Gastrocnemius medialis (tissue), 4 donors: Measurements from ENCODE around the gene FSIP1. TPM values are rescaled to one million over a fixed set of nuclear protein-coding genes. Genes with fewer than 3 reads are reported as not detected.

Source experiments
- ATAC-seq, 2 donors: fragments of 150-250 bp; one replicate each; pipeline ENCODE4 v1.9.1; 2016
- DNase-seq, 2 donors: peaks; one replicate each; pipeline ENCODE4 v3.0.0-alpha.2; 2019
- H3K27ac ChIP-seq, 4 donors: fragments of 200-600 bp; sonication (generic); 1 replicate in 1 of 4; 2 replicates in 3 of 4; pipeline ENCODE4 v1.5.1; 2016 to 2018; ENCODE audit warnings: mild to moderate bottlenecking in 2 of 4, moderate library complexity in 1 of 4
- H3K27me3 ChIP-seq, 3 donors: fragments of 200-600 bp; sonication (generic) in 2 of 3; 1 replicate in 1 of 3; 2 replicates in 2 of 3; pipeline versions ENCODE4 v1.5.1 to v1.6.0; 2016 to 2019; ENCODE audit warnings: mild to moderate bottlenecking in 1 of 3, moderate library complexity in 1 of 3
- H3K36me3 ChIP-seq, 2 donors: fragments of 200-600 bp; sonication (generic) in 1 of 2; one replicate each; pipeline ENCODE4 v1.5.1; 2017 to 2018
- H3K4me1 ChIP-seq, 2 donors: fragments of 200-600 bp; sonication (generic) in 1 of 2; one replicate each; pipeline ENCODE4 v1.5.1; 2016 to 2017; ENCODE audit warnings: mild to moderate bottlenecking in 2 of 2
- H3K4me3 ChIP-seq, 4 donors: fragments of 200-600 bp; sonication (generic) in 3 of 4; 1 replicate in 1 of 4; 2 replicates in 3 of 4; pipeline ENCODE4 v1.5.1; 2016 to 2019; ENCODE audit warnings: mild to moderate bottlenecking in 2 of 4
- H3K9me3 ChIP-seq, 3 donors: fragments of 200-600 bp; sonication (generic) in 2 of 3; 1 replicate in 1 of 3; 2 replicates in 2 of 3; pipeline ENCODE4 v1.5.1; 2016 to 2019
- CTCF ChIP-seq, 5 experiments: fragments of 450-650 bp in 3 of 5; fragments of 200-600 bp in 2 of 5; sonication (generic) in 2 of 5; IDR thresholded peaks in 4 of 5; conservative IDR thresholded peaks in 1 of 5; 1 replicate in 4 of 5; 2 replicates in 1 of 5; pipeline ENCODE4 v1.5.1; 2016 to 2019; ENCODE audit warnings: antibody characterized with exemption in 5 of 5, mild to moderate bottlenecking in 3 of 5, moderate library complexity in 3 of 5
- POLR2A ChIP-seq, 2 donors: fragments of 450-650 bp; IDR thresholded peaks; one replicate each; pipeline ENCODE4 v1.6.1; 2017; ENCODE audit warnings: antibody characterized with exemption in 2 of 2, mild to moderate bottlenecking in 2 of 2, moderate library complexity in 2 of 2
- in situ Hi-C, 4 donors: fragments of 200-750 bp; cut with MboI; loops; one replicate each; pipeline versions ENCODE4 v1.15.0 to v1.8.0; 2017; ENCODE audit warnings: low sequenced_read_pairs in 4 of 4
- intact Hi-C: fragments of 100-400 bp; cut with DNase I; formaldehyde crosslinking; loops from one replicate; pipeline ENCODE4 v1.15.1; 2023; ENCODE audit warnings: low total_unique reads
- total RNA-seq, 4 donors: library from RNA; depleted of rRNA; stranded (reverse); fragments of >200 nt; gene quantifications; one replicate each; pipeline versions ENCODE4 v1.1.0 to v1.2.3, GENCODE V29; 2016

The FSIP1 gene
- total RNA-seq, 4 donors from 2014 or later, result 0.11 to 23.9 (median 1.0) TPM; not detected in 1

GRCh38 chr15:39625451-39625850 lies 157.2 kb downstream of the FSIP1 start:
- H3K36me3 ChIP-seq, result no peaks in the 10 kb centered on the region
- H3K4me1 ChIP-seq, result peaks cover 26 to 37% of the 10 kb centered on the region in 2 donors
- no peak for TF ChIP-seq CTCF (IDR thresholded peaks at IDR 0.05 in 4 of 5, conservative IDR thresholded peaks at IDR 0.05 in 1 of 5)
- TF ChIP-seq POLR2A (IDR thresholded peaks at IDR 0.05), result no peak
- H3K27me3 ChIP-seq, result no peaks in the 10 kb centered on the region
- H3K27ac ChIP-seq, result peak overlapping the region; percentile 57 to 81 (median 74)
- ATAC-seq (no peak), DNase-seq (no peak)
- no peaks in the 10 kb centered on the region for H3K9me3 ChIP-seq
- no peak overlapping the region for H3K4me3 ChIP-seq
- in situ Hi-C loops, result no loop called here
- intact Hi-C loops, result loop anchor here (5.0 kb wide), 1 partner anchor 57 kb away; no protein-coding TSS in a partner anchor

GRCh38 chr15:39624806-39625205 lies 157.8 kb downstream of the FSIP1 start:
- H3K9me3 ChIP-seq, result no peaks in the 10 kb centered on the region
- in situ Hi-C loops, result no loop called here
- peak overlapping the region; percentile 57 to 81 (median 74) for H3K27ac ChIP-seq
- no peaks in the 10 kb centered on the region for H3K36me3 ChIP-seq
- intact Hi-C loops, result loop anchor here (5.0 kb wide), 1 partner anchor 57 kb away; no protein-coding TSS in a partner anchor
- no peak overlapping the region for H3K4me3 ChIP-seq
- peak; percentile 86 to 91 for ATAC-seq
- TF ChIP-seq POLR2A (IDR thresholded peaks at IDR 0.05) (peak in 1 of 2 donors; percentile 17), CTCF (IDR thresholded peaks at IDR 0.05 in 4 of 5, conservative IDR thresholded peaks at IDR 0.05 in 1 of 5) (no peak)
- H3K4me1 ChIP-seq, result peaks cover 26 to 37% of the 10 kb centered on the region in 2 donors
- H3K27me3 ChIP-seq, result no peaks in the 10 kb centered on the region
- DNase-seq, result peak; percentile 17 to 76

GRCh38 chr15:39623529-39623931 lies 159.1 kb downstream of the FSIP1 start:
- no peak for TF ChIP-seq CTCF (IDR thresholded peaks at IDR 0.05 in 4 of 5, conservative IDR thresholded peaks at IDR 0.05 in 1 of 5)
- no peak for TF ChIP-seq POLR2A (IDR thresholded peaks at IDR 0.05)
- Histone ChIP-seq H3K36me3 (no peaks in the 10 kb centered on the region), H3K4me1 (peaks cover 21 to 27% of the 10 kb centered on the region in 2 donors), H3K4me3 (no peak overlapping the region), H3K9me3 (no peaks in the 10 kb centered on the region), H3K27me3 (no peaks in the 10 kb centered on the region), H3K27ac (peak overlapping the region in 2 of 4 donors; percentile 78 to 81)
- intact Hi-C loops (no loop called here), in situ Hi-C loops (no loop called here)
- DNase-seq (no peak), ATAC-seq (no peak)

- peaks cover 18 to 21% of the 10 kb centered on the region in 2 donors for H3K4me1 ChIP-seq
- H3K27ac ChIP-seq, result no peak overlapping the region
- TF ChIP-seq CTCF (IDR thresholded peaks at IDR 0.05 in 4 of 5, conservative IDR thresholded peaks at IDR 0.05 in 1 of 5) (no peak), POLR2A (IDR thresholded peaks at IDR 0.05) (no peak)
- DNase-seq (no peak), ATAC-seq (no peak)
- no peaks in the 10 kb centered on the region for H3K9me3 ChIP-seq
- no peaks in the 10 kb centered on the region for H3K36me3 ChIP-seq
- H3K27me3 ChIP-seq, result no peaks in the 10 kb centered on the region
- no peak overlapping the region for H3K4me3 ChIP-seq
- in situ Hi-C loops (no loop called here), intact Hi-C loops (no loop called here)
Observed at GRCh38 chr15:39622660-39623516, 159.8 kb downstream of the FSIP1 start.
